SK-N-SH (cell line): ENCODE results near the gene COL20A1. TPM values are rescaled to one million over a fixed set of nuclear protein-coding genes. Genes with fewer than 3 reads are reported as not detected.

ENCODE experiments used
- CTCF ChIA-PET: fragments of 300-600, 350-600 bp; formaldehyde crosslinking; extraction: SDS; loops from one replicate; lab custom pipeline; 2021; lab: Yijun Ruan, JAX
- POLR2A ChIA-PET: fragments of 350-600 bp; sonication (Branson Sonifier 250); formaldehyde crosslinking; extraction: SDS; loops from one replicate; lab custom pipeline; 2020; ENCODE audit warnings: antibody characterized with exemption, inconsistent platforms; lab: Yijun Ruan, JAX
- DNase-seq: peaks from one replicate; pipeline ENCODE4 v3.0.0; 2012
- H2AFZ ChIP-seq: fragments of 200-600 bp; sonication (generic); 2 replicates; pipeline ENCODE4 v1.8.1; 2016; ENCODE audit warnings: antibody characterized with exemption, mild to moderate bottlenecking, low read depth
- H3F3A ChIP-seq: fragments of 200-600 bp; sonication (generic); replicated peaks from 2 replicates; pipeline ENCODE3; 2016; ENCODE audit warnings: antibody characterized with exemption, mild to moderate bottlenecking; ENCODE audit not compliant: insufficient read depth
- H3K27ac ChIP-seq, 2 experiments: fragments of 200-500 bp in 1 of 2; fragments of 200-600 bp in 1 of 2; sonication (Bioruptor generic) in 1 of 2; sonication (generic), shearing (Covaris generic) in 1 of 2; 2 replicates each; pipeline versions ENCODE4 v1.5.1 to v1.6.1; 2014 to 2016; ENCODE audit warnings: low read depth in 2 of 2, inconsistent platforms in 1 of 2, low read length in 1 of 2, mild to moderate bottlenecking in 1 of 2, mixed read lengths in 1 of 2
- H3K27me3 ChIP-seq: fragments of 200-600 bp; sonication (generic), shearing (Covaris generic); 2 replicates; pipeline ENCODE4 v1.6.1; 2016; ENCODE audit warnings: mixed run types; ENCODE audit not compliant: insufficient read depth
- H3K36me3 ChIP-seq, 2 experiments: fragments of 200-500 bp in 1 of 2; fragments of 200-600 bp in 1 of 2; sonication (Bioruptor generic) in 1 of 2; sonication (generic) in 1 of 2; replicated peaks in 1 of 2; 2 replicates each; pipeline versions ENCODE3 to v1.5.1; 2014 to 2016; ENCODE audit warnings: low read length in 1 of 2, mild to moderate bottlenecking in 1 of 2; ENCODE audit not compliant: insufficient read depth in 2 of 2, control insufficient read depth in 1 of 2
- H3K4me1 ChIP-seq, 2 experiments: fragments of 200-500 bp in 1 of 2; fragments of 200-600 bp in 1 of 2; sonication (Bioruptor generic) in 1 of 2; sonication (generic), shearing (Covaris generic) in 1 of 2; 2 replicates each; pipeline versions ENCODE4 v1.5.1 to v1.6.1; 2014 to 2016; ENCODE audit warnings: low read depth in 1 of 2, low read length in 1 of 2, mixed run types in 1 of 2; ENCODE audit not compliant: insufficient read depth in 2 of 2, control insufficient read depth in 1 of 2
- H3K4me2 ChIP-seq: fragments of 200-600 bp; sonication (generic), shearing (Covaris generic); 2 replicates; pipeline ENCODE4 v1.6.1; 2017; ENCODE audit warnings: mixed run types
- H3K4me3 ChIP-seq, 2 experiments: fragments of 200-500 bp in 1 of 2; fragments of 200-600 bp in 1 of 2; sonication (Bioruptor generic) in 1 of 2; sonication (generic), shearing (Covaris generic) in 1 of 2; 2 replicates each; pipeline versions ENCODE4 v1.5.1 to v1.8.1; 2014 to 2016; ENCODE audit warnings: low read depth in 2 of 2, inconsistent platforms in 1 of 2, low read length in 1 of 2, mild to moderate bottlenecking in 1 of 2, mixed read lengths in 1 of 2, moderate library complexity in 1 of 2
- H3K79me2 ChIP-seq: fragments of 200-600 bp; sonication (generic); 2 replicates; pipeline ENCODE4 v1.8.1; 2017; ENCODE audit warnings: mild to moderate bottlenecking; ENCODE audit not compliant: insufficient read depth
- H3K9ac ChIP-seq: fragments of 200-600 bp; sonication (generic); 2 replicates; pipeline ENCODE4 v1.6.1; 2017; ENCODE audit warnings: mixed run types
- H3K9me2 ChIP-seq: fragments of 200-600 bp; sonication (generic); 2 replicates; pipeline ENCODE4 v1.6.1; 2017; ENCODE audit warnings: mixed run types
- H3K9me3 ChIP-seq: fragments of 200-600 bp; sonication (generic); 2 replicates; pipeline ENCODE4 v1.6.1; 2017; ENCODE audit warnings: mixed run types, mild to moderate bottlenecking, moderate library complexity
- H4K20me1 ChIP-seq: fragments of 200-600 bp; sonication (generic); 2 replicates; pipeline ENCODE4 v1.6.1; 2017; ENCODE audit warnings: mild to moderate bottlenecking, mixed run types; ENCODE audit not compliant: insufficient read depth
- CTCF ChIP-seq: fragments of 200-600 bp; sonication (generic); IDR thresholded peaks from 2 replicates; pipeline ENCODE4 v1.6.1; 2017; ENCODE audit warnings: antibody characterized with exemption, mild to moderate bottlenecking, moderate library complexity
- ELF1 ChIP-seq: IDR thresholded peaks from 2 replicates; pipeline ENCODE4 v1.4.0; 2012
- EP300 ChIP-seq, 2 experiments: IDR thresholded peaks; 2 replicates each; pipeline versions ENCODE4 v1.4.0 to v1.6.1; 2012; ENCODE audit warnings: borderline replicate concordance in 1 of 2, low read depth in 1 of 2, low read length in 1 of 2
- FOSL2 ChIP-seq: IDR thresholded peaks from 2 replicates; pipeline ENCODE4 v1.4.0; 2012; ENCODE audit warnings: low read depth, mild to moderate bottlenecking, moderate library complexity, borderline replicate concordance
- FOXJ3 ChIP-seq: sonication (generic); formaldehyde crosslinking; IDR thresholded peaks from 2 replicates; pipeline ENCODE4 v1.5.1; 2020; ENCODE audit warnings: mild to moderate bottlenecking, missing genetic modification reagents
- FOXM1 ChIP-seq: IDR thresholded peaks from 2 replicates; pipeline ENCODE4 v1.4.0; 2012; ENCODE audit warnings: low read depth, mild to moderate bottlenecking
- GATA2 ChIP-seq: sonication (generic); formaldehyde crosslinking; IDR thresholded peaks from 2 replicates; pipeline ENCODE4 v1.5.0; 2020; ENCODE audit warnings: mild to moderate bottlenecking, missing genetic modification reagents
- JUND ChIP-seq: IDR thresholded peaks from 2 replicates; pipeline ENCODE4 v1.4.0; 2012
- MAX ChIP-seq: IDR thresholded peaks from 2 replicates; pipeline ENCODE4 v1.4.0; 2012; ENCODE audit warnings: low read depth
- NFIC ChIP-seq: IDR thresholded peaks from 2 replicates; pipeline ENCODE4 v1.4.0; 2012; ENCODE audit warnings: borderline replicate concordance
- NRF1 ChIP-seq: IDR thresholded peaks from 2 replicates; pipeline ENCODE4 v1.6.1; 2012; ENCODE audit warnings: low read depth, mild to moderate bottlenecking, low read length
- RAD21 ChIP-seq: IDR thresholded peaks from 2 replicates; pipeline ENCODE4 v1.6.1; 2012; ENCODE audit warnings: mild to moderate bottlenecking, low read length
- REST ChIP-seq: IDR thresholded peaks from 2 replicates; pipeline ENCODE4 v1.6.1; 2012; ENCODE audit warnings: mild to moderate bottlenecking, low read depth, low read length, moderate library complexity
- RFX5 ChIP-seq: IDR thresholded peaks from 2 replicates; pipeline ENCODE4 v1.6.1; 2012; ENCODE audit warnings: mild to moderate bottlenecking, improper control_type of control experiment, low read length
- SMC3 ChIP-seq: IDR thresholded peaks from 2 replicates; pipeline ENCODE4 v1.6.1; 2012; ENCODE audit warnings: low read depth, low read length, improper control_type of control experiment
- TAF1 ChIP-seq: IDR thresholded peaks from 2 replicates; pipeline ENCODE4 v1.6.1; 2012; ENCODE audit warnings: low read depth, mild to moderate bottlenecking, low read length, moderate library complexity, borderline replicate concordance
- TCF12 ChIP-seq: IDR thresholded peaks from 2 replicates; pipeline ENCODE4 v1.4.0; 2012
- TEAD4 ChIP-seq: IDR thresholded peaks from 2 replicates; pipeline ENCODE4 v1.4.0; 2012; ENCODE audit warnings: mild to moderate bottlenecking, borderline replicate concordance; ENCODE audit not compliant: insufficient read depth
- WGBS: methylation state at CpG from one replicate; pipeline ENCODE4 v1.1.6; 2017; ENCODE audit warnings: low lambda C conversion rate; 5-methylcytosine and 5-hydroxymethylcytosine counted together
- polyA plus RNA-seq, 3 experiments: library from polyadenylated mRNA; depleted of rRNA; stranded (reverse); fragments of >200 nt; gene quantifications; 2 replicates each; pipeline ENCODE4 v1.2.3, GENCODE V29; 2012

The COL20A1 gene
- polyA plus RNA-seq, 1 of the 3 experiments (the other 2 are of a cell fraction): not detected

GRCh38 chr20:63381781-63382431 is 88.9 kb downstream of the COL20A1 start:
- ChIA-PET POLR2A (interaction anchor here (1.4 kb wide), 1 partner anchor 73 kb away, joined by 3 read pairs; no protein-coding TSS in a partner anchor), CTCF (interaction anchor here (0.5 to 10.6 kb wide), 55 partner anchors 9 to 1050 kb away, joined by 3 to 460 read pairs (median 5); partner anchors contain the start of genes ARFGAP1, COL20A1, PPDPF and YTHDF1)
- TF ChIP-seq FOSL2 (no peak), TEAD4 (no peak), SMC3 (peak; percentile 50), RAD21 (peak; percentile 87), CTCF (peak; percentile 79)
- Histone ChIP-seq H3K79me2 (no peaks in the 10 kb centered on the region), H3K27ac (no peak overlapping the region), H3F3A (no peaks in the 10 kb centered on the region), H3K27me3 (no peaks in the 10 kb centered on the region), H3K4me1 (no peaks in the 10 kb centered on the region; a peak in 1 of 4 replicates), H3K4me3 (peak overlapping the region in 1 of 2 experiments; percentile 57; a peak in 1 of 4 replicates), H3K9me3 (no peaks in the 10 kb centered on the region), H3K4me2 (no peak overlapping the region), H2AFZ (no peak overlapping the region), H3K9ac (no peak overlapping the region), H3K9me2 (no peaks in the 10 kb centered on the region), H4K20me1 (no peaks in the 10 kb centered on the region), H3K36me3 (no peaks in the 10 kb centered on the region)
- DNase-seq: peak; percentile 94
- 23% methylated on average over 13 of the region's 22 CpGs for WGBS

GRCh38 chr20:63382551-63383300 is 89.7 kb downstream of the COL20A1 start:
- Histone ChIP-seq H2AFZ (no peak overlapping the region), H3K79me2 (no peaks in the 10 kb centered on the region), H3K9me3 (no peaks in the 10 kb centered on the region), H3K36me3 (no peaks in the 10 kb centered on the region), H3F3A (no peaks in the 10 kb centered on the region), H4K20me1 (no peaks in the 10 kb centered on the region), H3K4me3 (no peak overlapping the region), H3K4me1 (no peaks in the 10 kb centered on the region; a peak in 1 of 4 replicates), H3K9me2 (no peaks in the 10 kb centered on the region), H3K27ac (no peak overlapping the region), H3K4me2 (no peak overlapping the region), H3K27me3 (no peaks in the 10 kb centered on the region), H3K9ac (no peak overlapping the region)
- POLR2A ChIA-PET: interaction anchor here (1.4 kb wide), 1 partner anchor 73 kb away, joined by 3 read pairs; no protein-coding TSS in a partner anchor
- WGBS: 43% methylated on average over 17 of the region's 17 CpGs
- CTCF ChIA-PET: interaction anchor here (0.6 to 10.6 kb wide), 33 partner anchors 11 to 326 kb away, joined by 3 to 460 read pairs (median 11); partner anchors contain the start of genes ARFGAP1 and COL20A1
- no peak for DNase-seq
- no peak for TF ChIP-seq GATA2
- no peak for TF ChIP-seq TCF12
- no peak for TF ChIP-seq JUND
- TF ChIP-seq EP300 (IDR thresholded peaks at IDR 0.05; ENCODE audit: borderline replicate concordance in 1 of 2, low read depth in 1 of 2, low read length in 1 of 2): no peak
- TF ChIP-seq ELF1: no peak
- no peak for TF ChIP-seq CTCF
- TF ChIP-seq REST: no peak
- no peak for TF ChIP-seq NFIC
- no peak for TF ChIP-seq NRF1
- TF ChIP-seq RFX5: no peak
- no peak for TF ChIP-seq FOSL2
- no peak for TF ChIP-seq FOXM1
- TF ChIP-seq FOXJ3: no peak
- TF ChIP-seq RAD21: no peak
- no peak for TF ChIP-seq MAX
- TF ChIP-seq TAF1: no peak
